Esophagus muscularis mucosa (tissue), 4 donors: Measurements from ENCODE around the gene SMIM35. TPM values are rescaled to one million over a fixed set of nuclear protein-coding genes. Genes with fewer than 3 reads are reported as not detected.

Experiments
- DNase-seq: peaks from one replicate; pipeline ENCODE4 v3.0.0-alpha.2; 2017; ENCODE audit errors: extremely low spot score
- H3K27ac ChIP-seq, 4 donors: fragments of 200-600 bp; sonication (generic); replicated peaks in 1 of 4; 1 replicate in 3 of 4; 2 replicates in 1 of 4; pipeline ENCODE4 v1.5.1; 2016 to 2019; ENCODE audit warnings: mild to moderate bottlenecking in 1 of 4
- H3K27me3 ChIP-seq, 4 donors: fragments of 200-600 bp; sonication (generic); one replicate each; pipeline versions ENCODE4 v1.5.1 to v1.6.0; 2016 to 2019
- H3K36me3 ChIP-seq, 4 donors: fragments of 200-600 bp; sonication (generic); one replicate each; pipeline ENCODE4 v1.5.1; 2016 to 2019
- H3K4me1 ChIP-seq, 4 donors: fragments of 200-600 bp; sonication (generic); one replicate each; pipeline ENCODE4 v1.5.1; 2016 to 2019
- H3K4me3 ChIP-seq, 4 donors: fragments of 200-600 bp; sonication (generic); 1 replicate in 2 of 4; 2 replicates in 2 of 4; pipeline ENCODE4 v1.5.1; 2016 to 2019; ENCODE audit warnings: mild to moderate bottlenecking in 4 of 4, moderate library complexity in 1 of 4
- H3K9me3 ChIP-seq, 4 donors: fragments of 200-600 bp; sonication (generic); 1 replicate in 3 of 4; 2 replicates in 1 of 4; pipeline ENCODE4 v1.5.1; 2016 to 2019
- EP300 ChIP-seq: sonication (generic); formaldehyde crosslinking; IDR thresholded peaks from one replicate; pipeline ENCODE4 v1.6.1; 2017; ENCODE audit warnings: antibody characterized with exemption
- POLR2A ChIP-seq: fragments of 450-650 bp; IDR thresholded peaks from one replicate; pipeline ENCODE4 v1.6.1; 2017; ENCODE audit warnings: antibody characterized with exemption, moderate library complexity, mild to moderate bottlenecking, low read depth
- POLR2AphosphoS5 ChIP-seq, 2 donors: sonication (generic); formaldehyde crosslinking; IDR thresholded peaks; one replicate each; pipeline ENCODE4 v1.6.1; 2017; ENCODE audit warnings: antibody characterized with exemption in 2 of 2
- WGBS: methylation state at CpG from one replicate; pipeline ENCODE4 v1.1.5; 2018; 5-methylcytosine and 5-hydroxymethylcytosine counted together
- intact Hi-C: fragments of 100-400 bp; cut with DNase I; formaldehyde crosslinking; loops from one replicate; pipeline ENCODE4 v1.15.1; 2023
- total RNA-seq, 4 donors: library from RNA; depleted of rRNA; stranded (reverse); fragments of >200 nt; gene quantifications; one replicate each; pipeline versions ENCODE4 v1.1.0 to v1.2.1, GENCODE V29; 2016
- TF ChIP-seq, protein P1 (sequence below), 3 experiments: fragments of 200-600 bp in 2 of 3; fragments of 450-650 bp in 1 of 3; sonication (generic) in 2 of 3; IDR thresholded peaks; one replicate each; pipeline ENCODE4 v1.5.1; 2017 to 2019; ENCODE audit warnings: antibody characterized with exemption in 3 of 3, mild to moderate bottlenecking in 2 of 3, moderate library complexity in 1 of 3

The SMIM35 gene
- total RNA-seq, 4 donors from 2014 or later: not detected

DNA sequence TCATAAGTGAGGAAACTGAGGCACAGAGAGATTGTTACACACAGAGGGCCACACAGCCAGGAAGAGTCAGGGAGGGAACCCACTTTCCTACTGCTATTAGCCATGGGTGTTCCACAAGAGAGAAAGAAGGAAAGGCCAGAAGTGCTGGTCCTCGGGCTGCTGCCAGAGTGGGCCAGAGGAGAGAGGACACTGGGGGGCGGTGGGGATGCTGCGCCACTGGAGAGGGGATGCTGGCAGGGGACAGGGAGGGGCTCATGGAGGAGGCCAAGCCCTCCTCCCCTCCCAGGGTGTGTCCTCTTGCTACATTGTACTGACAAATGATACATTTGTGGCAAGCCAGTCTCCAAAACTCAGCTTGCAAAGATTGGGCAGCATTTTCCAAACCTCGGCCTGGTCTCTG, 90.7 kb downstream of the SMIM35 start:
- H3K36me3 ChIP-seq: peaks cover 0 to 19% (median 4%) of the 10 kb centered on the region in 4 donors
- no peaks in the 10 kb centered on the region for H3K4me1 ChIP-seq
- TF ChIP-seq, protein P1, sequence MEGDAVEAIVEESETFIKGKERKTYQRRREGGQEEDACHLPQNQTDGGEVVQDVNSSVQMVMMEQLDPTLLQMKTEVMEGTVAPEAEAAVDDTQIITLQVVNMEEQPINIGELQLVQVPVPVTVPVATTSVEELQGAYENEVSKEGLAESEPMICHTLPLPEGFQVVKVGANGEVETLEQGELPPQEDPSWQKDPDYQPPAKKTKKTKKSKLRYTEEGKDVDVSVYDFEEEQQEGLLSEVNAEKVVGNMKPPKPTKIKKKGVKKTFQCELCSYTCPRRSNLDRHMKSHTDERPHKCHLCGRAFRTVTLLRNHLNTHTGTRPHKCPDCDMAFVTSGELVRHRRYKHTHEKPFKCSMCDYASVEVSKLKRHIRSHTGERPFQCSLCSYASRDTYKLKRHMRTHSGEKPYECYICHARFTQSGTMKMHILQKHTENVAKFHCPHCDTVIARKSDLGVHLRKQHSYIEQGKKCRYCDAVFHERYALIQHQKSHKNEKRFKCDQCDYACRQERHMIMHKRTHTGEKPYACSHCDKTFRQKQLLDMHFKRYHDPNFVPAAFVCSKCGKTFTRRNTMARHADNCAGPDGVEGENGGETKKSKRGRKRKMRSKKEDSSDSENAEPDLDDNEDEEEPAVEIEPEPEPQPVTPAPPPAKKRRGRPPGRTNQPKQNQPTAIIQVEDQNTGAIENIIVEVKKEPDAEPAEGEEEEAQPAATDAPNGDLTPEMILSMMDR (IDR thresholded peaks at IDR 0.05): no peak
- H3K9me3 ChIP-seq: no peaks in the 10 kb centered on the region
- 84% methylated on average over 3 of the region's 4 CpGs for WGBS
- no peaks in the 10 kb centered on the region for H3K27me3 ChIP-seq
- intact Hi-C loops: no loop called here
- no peak overlapping the region for H3K27ac ChIP-seq
- no peak for DNase-seq
- no peak overlapping the region for H3K4me3 ChIP-seq

GRCh38 chr11:117995472-117995871, 91.3 kb downstream of the SMIM35 start:
- Histone ChIP-seq H3K36me3 (peaks cover 0 to 19% (median 4%) of the 10 kb centered on the region in 4 donors), H3K4me3 (no peak overlapping the region), H3K27ac (no peak overlapping the region), H3K4me1 (no peaks in the 10 kb centered on the region), H3K9me3 (no peaks in the 10 kb centered on the region), H3K27me3 (no peaks in the 10 kb centered on the region)
- no peak for DNase-seq
- TF ChIP-seq POLR2AphosphoS5 (IDR thresholded peaks at IDR 0.05) (no peak), EP300 (no peak), POLR2A (no peak)
- TF ChIP-seq, protein P1 (IDR thresholded peaks at IDR 0.05): no peak
- 97% methylated on average over 11 of the region's 11 CpGs for WGBS
- intact Hi-C loops: no loop called here

DNA sequence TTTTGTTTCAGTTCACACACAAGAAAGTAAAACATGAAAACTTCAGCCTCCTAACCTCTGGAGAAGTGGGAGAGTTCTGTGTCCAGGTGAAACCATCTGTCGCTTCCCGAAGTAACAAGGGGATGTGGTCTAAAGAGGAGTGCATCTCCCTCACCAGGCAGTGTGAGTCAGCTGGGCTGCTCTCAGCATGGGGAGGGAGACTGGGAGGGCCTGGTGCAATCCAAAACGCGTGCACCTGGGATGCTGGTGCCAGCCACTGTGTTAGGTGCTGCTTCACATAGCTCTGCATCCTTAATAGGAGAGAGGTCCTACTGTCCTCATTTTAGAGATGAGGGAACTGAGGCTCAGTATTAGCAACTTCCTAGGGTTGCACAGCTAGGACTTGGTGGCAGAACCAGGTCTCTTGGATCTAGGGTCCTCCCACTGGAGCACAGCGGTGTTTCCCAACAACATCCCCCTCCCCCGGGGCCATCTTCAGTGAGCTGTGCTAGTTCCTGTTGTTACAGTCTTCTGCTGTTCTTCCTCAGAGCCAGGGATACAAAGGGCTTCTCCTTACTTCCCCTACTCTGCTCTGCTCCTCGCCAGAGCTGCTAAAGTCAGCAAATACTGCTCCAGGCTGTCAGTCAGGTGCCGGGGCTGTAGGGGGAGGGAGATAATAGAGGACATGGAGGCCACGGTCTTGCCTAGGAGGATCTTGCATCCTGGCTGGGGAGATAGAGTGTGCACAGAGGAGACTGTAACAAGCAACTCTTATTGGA, 92.6 kb downstream of the SMIM35 start:
- WGBS: 66% methylated on average over 8 of the region's 9 CpGs
- no peak for TF ChIP-seq POLR2A
- no peak for TF ChIP-seq POLR2AphosphoS5 (IDR thresholded peaks at IDR 0.05)
- TF ChIP-seq, protein P1 (IDR thresholded peaks at IDR 0.05): no peak
- no peak for TF ChIP-seq EP300
- Histone ChIP-seq H3K27ac (no peak overlapping the region), H3K36me3 (peaks cover 0 to 19% (median 4%) of the 10 kb centered on the region in 4 donors), H3K4me1 (no peaks in the 10 kb centered on the region), H3K27me3 (peaks cover 0 to 3% (median 0%) of the 10 kb centered on the region in 4 donors), H3K4me3 (no peak overlapping the region), H3K9me3 (no peaks in the 10 kb centered on the region)
- intact Hi-C loops: no loop called here
- DNase-seq: no peak

- Histone ChIP-seq H3K36me3 (peaks cover 0 to 19% (median 2%) of the 10 kb centered on the region in 4 donors), H3K27me3 (peaks cover 0 to 10% (median 0%) of the 10 kb centered on the region in 4 donors), H3K4me3 (no peak overlapping the region), H3K4me1 (no peaks in the 10 kb centered on the region), H3K9me3 (no peaks in the 10 kb centered on the region), H3K27ac (no peak overlapping the region)
- WGBS: 90% methylated on average over 2 of the region's 2 CpGs
- no peak for DNase-seq
- intact Hi-C loops: no loop called here
- TF ChIP-seq POLR2AphosphoS5 (IDR thresholded peaks at IDR 0.05) (no peak), EP300 (no peak), POLR2A (no peak)
- TF ChIP-seq, protein P1 (IDR thresholded peaks at IDR 0.05): no peak
Measured at GRCh38 chr11:117992620-117993019, 94.1 kb downstream of the SMIM35 start.
